Liver (tissue), 9 donors: Measurements from ENCODE around the gene NOVA2. TPM values are rescaled to one million over a fixed set of nuclear protein-coding genes. Genes with fewer than 3 reads are reported as not detected.

ENCODE experiments used
- DNase-seq: peaks from one replicate; pipeline ENCODE4 v3.0.0-alpha.2; 2017; ENCODE audit warnings: low spot score
- H3K27ac ChIP-seq, 2 donors: one replicate each; pipeline ENCODE4 v1.7.0; 2013; ENCODE audit warnings: inconsistent platforms in 2 of 2, low read length in 2 of 2, control low read depth in 1 of 2, low read depth in 1 of 2, mild to moderate bottlenecking in 1 of 2
- H3K27me3 ChIP-seq, 4 donors: one replicate each; pipeline versions ENCODE4 v1.6.1 to v1.7.0; 2013; ENCODE audit warnings: low read length in 3 of 4, inconsistent platforms in 1 of 4, mild to moderate bottlenecking in 1 of 4, moderate library complexity in 1 of 4; ENCODE audit not compliant: control insufficient read depth in 4 of 4, insufficient read depth in 4 of 4
- H3K36me3 ChIP-seq, 4 donors: one replicate each; pipeline versions ENCODE4 v1.6.1 to v1.7.0; 2013; ENCODE audit warnings: low read length in 3 of 4, mild to moderate bottlenecking in 3 of 4, low read depth in 1 of 4, moderate library complexity in 1 of 4; ENCODE audit not compliant: control insufficient read depth in 4 of 4, insufficient read depth in 3 of 4
- H3K4me1 ChIP-seq, 4 donors: one replicate each; pipeline versions ENCODE4 v1.6.1 to v1.7.0; 2013; ENCODE audit warnings: low read length in 3 of 4, mild to moderate bottlenecking in 3 of 4, moderate library complexity in 1 of 4; ENCODE audit not compliant: control insufficient read depth in 4 of 4, insufficient read depth in 4 of 4
- H3K4me3 ChIP-seq, 3 donors: one replicate each; pipeline versions ENCODE4 v1.6.1 to v1.7.0; 2013; ENCODE audit warnings: low read length in 3 of 3, control low read depth in 1 of 3, low read depth in 1 of 3, mild to moderate bottlenecking in 1 of 3
- H3K9ac ChIP-seq, 2 donors: one replicate each; pipeline ENCODE4 v1.7.0; 2013; ENCODE audit warnings: low read length in 2 of 2, mild to moderate bottlenecking in 2 of 2, moderate library complexity in 2 of 2, control low read depth in 1 of 2, low read depth in 1 of 2
- H3K9me3 ChIP-seq, 4 donors: one replicate each; pipeline versions ENCODE4 v1.6.1 to v1.7.0; 2013; ENCODE audit warnings: low read length in 3 of 4; ENCODE audit not compliant: control insufficient read depth in 4 of 4
- CTCF ChIP-seq: fragments of 150-350 bp; IDR thresholded peaks from 2 replicates; pipeline ENCODE4 v1.5.1; 2017; ENCODE audit warnings: improper control_type of control experiment, low read depth, low read length; ENCODE audit not compliant: missing input control
- EGR1 ChIP-seq, 2 donors: IDR thresholded peaks; 2 replicates each; pipeline ENCODE4 v1.6.1; 2016 to 2018; ENCODE audit warnings: antibody characterized with exemption in 2 of 2, low read depth in 2 of 2
- FOXA1 ChIP-seq: IDR thresholded peaks from 2 replicates; pipeline ENCODE4 v1.6.1; 2016; ENCODE audit warnings: antibody characterized with exemption
- FOXA2 ChIP-seq: IDR thresholded peaks from 2 replicates; pipeline ENCODE4 v1.6.1; 2016; ENCODE audit warnings: antibody characterized with exemption
- GABPA ChIP-seq, 2 donors: IDR thresholded peaks in 1 of 2; conservative IDR thresholded peaks in 1 of 2; 2 replicates each; pipeline ENCODE4 v1.6.1; 2016; ENCODE audit warnings: antibody characterized with exemption in 2 of 2, mild to moderate bottlenecking in 1 of 2, moderate library complexity in 1 of 2
- HNF4A ChIP-seq, 2 donors: conservative IDR thresholded peaks; 2 replicates each; pipeline ENCODE4 v1.6.1; 2016; ENCODE audit warnings: antibody characterized with exemption in 2 of 2, mild to moderate bottlenecking in 2 of 2
- HNF4G ChIP-seq: IDR thresholded peaks from 2 replicates; pipeline ENCODE4 v1.6.1; 2016; ENCODE audit warnings: antibody characterized with exemption
- JUND ChIP-seq, 2 donors: IDR thresholded peaks; 2 replicates each; pipeline ENCODE4 v1.6.1; 2016; ENCODE audit warnings: antibody characterized with exemption in 2 of 2
- NR2F2 ChIP-seq: IDR thresholded peaks from 2 replicates; pipeline ENCODE4 v1.6.1; 2016; ENCODE audit warnings: antibody characterized with exemption
- RAD21 ChIP-seq, 2 donors: IDR thresholded peaks; 2 replicates each; pipeline ENCODE4 v1.6.1; 2016; ENCODE audit warnings: antibody characterized with exemption in 2 of 2, mild to moderate bottlenecking in 2 of 2
- RXRA ChIP-seq, 2 donors: IDR thresholded peaks; 2 replicates each; pipeline ENCODE4 v1.6.1; 2017 to 2018; ENCODE audit warnings: antibody characterized with exemption in 2 of 2, mild to moderate bottlenecking in 1 of 2
- SP1 ChIP-seq: IDR thresholded peaks from 2 replicates; pipeline ENCODE4 v1.6.1; 2018; ENCODE audit warnings: antibody characterized with exemption, mild to moderate bottlenecking
- TAF1 ChIP-seq: conservative IDR thresholded peaks from 2 replicates; pipeline ENCODE4 v1.6.1; 2016; ENCODE audit warnings: antibody characterized with exemption, mild to moderate bottlenecking
- YY1 ChIP-seq: IDR thresholded peaks from 2 replicates; pipeline ENCODE4 v1.6.1; 2016; ENCODE audit warnings: antibody characterized with exemption, mild to moderate bottlenecking
- ZBTB33 ChIP-seq: IDR thresholded peaks from 2 replicates; pipeline ENCODE4 v1.6.1; 2016; ENCODE audit warnings: antibody characterized with exemption
- WGBS: extraction: QIAGEN DNeasy Blood & Tissue Kit; methylation state at CpG from one replicate; pipeline ENCODE4 v1.1.7; 2013; 5-methylcytosine and 5-hydroxymethylcytosine counted together
- polyA plus RNA-seq, 2 donors: library from polyadenylated mRNA; stranded (reverse) in 1 of 2; unstranded in 1 of 2; fragments of 200-250 nt in 1 of 2; fragments of >200 nt in 1 of 2; fragmentation: Nextera tagmentation in 1 of 2; extraction: Ambion mirVana in 1 of 2; gene quantifications; one replicate each; pipeline versions ENCODE4 v1.2.1 to v1.2.3, GENCODE V29; 2013 to 2015
- total RNA-seq, 2 donors: library from RNA; depleted of rRNA; stranded (reverse); fragments of >200 nt; gene quantifications; one replicate each; pipeline ENCODE4 v1.2.3, GENCODE V29; 2014
- TF ChIP-seq, protein P1 (sequence below): IDR thresholded peaks from 2 replicates; pipeline ENCODE4 v1.6.1; 2016; ENCODE audit warnings: antibody characterized with exemption, mild to moderate bottlenecking
- TF ChIP-seq, protein P2 (sequence below): IDR thresholded peaks from 2 replicates; pipeline ENCODE4 v1.6.1; 2016; ENCODE audit warnings: antibody characterized with exemption
- TF ChIP-seq, protein P3 (sequence below): IDR thresholded peaks from 2 replicates; pipeline ENCODE4 v1.6.1; 2016; ENCODE audit warnings: antibody characterized with exemption
- donor health status: healthy.
- donor health status: healthy.
- donor health status: healthy.
- donor health status: healthy.
- donor health status: healthy.

The NOVA2 gene
- total and polyA plus RNA-seq, 4 donors = 0.31 to 1.6 (median 0.42) TPM

GRCh38 chr19:45918721-45919120 is 54.9 kb downstream of the NOVA2 start:
- H3K27me3 ChIP-seq = no peaks in the 10 kb centered on the region
- H3K27ac ChIP-seq = no peak overlapping the region
- no peak overlapping the region for H3K9ac ChIP-seq
- 55% methylated on average over 4 of the region's 4 CpGs for WGBS
- no peak for DNase-seq
- H3K9me3 ChIP-seq = no peaks in the 10 kb centered on the region
- no peaks in the 10 kb centered on the region for H3K36me3 ChIP-seq
- H3K4me3 ChIP-seq = no peak overlapping the region
- no peaks in the 10 kb centered on the region for H3K4me1 ChIP-seq
- TF ChIP-seq, protein P1, sequence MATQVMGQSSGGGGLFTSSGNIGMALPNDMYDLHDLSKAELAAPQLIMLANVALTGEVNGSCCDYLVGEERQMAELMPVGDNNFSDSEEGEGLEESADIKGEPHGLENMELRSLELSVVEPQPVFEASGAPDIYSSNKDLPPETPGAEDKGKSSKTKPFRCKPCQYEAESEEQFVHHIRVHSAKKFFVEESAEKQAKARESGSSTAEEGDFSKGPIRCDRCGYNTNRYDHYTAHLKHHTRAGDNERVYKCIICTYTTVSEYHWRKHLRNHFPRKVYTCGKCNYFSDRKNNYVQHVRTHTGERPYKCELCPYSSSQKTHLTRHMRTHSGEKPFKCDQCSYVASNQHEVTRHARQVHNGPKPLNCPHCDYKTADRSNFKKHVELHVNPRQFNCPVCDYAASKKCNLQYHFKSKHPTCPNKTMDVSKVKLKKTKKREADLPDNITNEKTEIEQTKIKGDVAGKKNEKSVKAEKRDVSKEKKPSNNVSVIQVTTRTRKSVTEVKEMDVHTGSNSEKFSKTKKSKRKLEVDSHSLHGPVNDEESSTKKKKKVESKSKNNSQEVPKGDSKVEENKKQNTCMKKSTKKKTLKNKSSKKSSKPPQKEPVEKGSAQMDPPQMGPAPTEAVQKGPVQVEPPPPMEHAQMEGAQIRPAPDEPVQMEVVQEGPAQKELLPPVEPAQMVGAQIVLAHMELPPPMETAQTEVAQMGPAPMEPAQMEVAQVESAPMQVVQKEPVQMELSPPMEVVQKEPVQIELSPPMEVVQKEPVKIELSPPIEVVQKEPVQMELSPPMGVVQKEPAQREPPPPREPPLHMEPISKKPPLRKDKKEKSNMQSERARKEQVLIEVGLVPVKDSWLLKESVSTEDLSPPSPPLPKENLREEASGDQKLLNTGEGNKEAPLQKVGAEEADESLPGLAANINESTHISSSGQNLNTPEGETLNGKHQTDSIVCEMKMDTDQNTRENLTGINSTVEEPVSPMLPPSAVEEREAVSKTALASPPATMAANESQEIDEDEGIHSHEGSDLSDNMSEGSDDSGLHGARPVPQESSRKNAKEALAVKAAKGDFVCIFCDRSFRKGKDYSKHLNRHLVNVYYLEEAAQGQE = no peak
- TF ChIP-seq FOXA1 (no peak), SP1 (no peak), JUND (IDR thresholded peaks at IDR 0.05) (no peak), HNF4A (conservative IDR thresholded peaks at IDR 0.05) (no peak), HNF4G (no peak), EGR1 (IDR thresholded peaks at IDR 0.05; ENCODE audit: low read depth in 2 of 2) (no peak), GABPA (IDR thresholded peaks at IDR 0.05 in 1 of 2, conservative IDR thresholded peaks at IDR 0.05 in 1 of 2) (no peak), YY1 (no peak), NR2F2 (no peak), RXRA (IDR thresholded peaks at IDR 0.05) (no peak), ZBTB33 (no peak), RAD21 (IDR thresholded peaks at IDR 0.05) (no peak), CTCF (no peak), TAF1 (no peak), FOXA2 (no peak)
- TF ChIP-seq, protein P2, sequence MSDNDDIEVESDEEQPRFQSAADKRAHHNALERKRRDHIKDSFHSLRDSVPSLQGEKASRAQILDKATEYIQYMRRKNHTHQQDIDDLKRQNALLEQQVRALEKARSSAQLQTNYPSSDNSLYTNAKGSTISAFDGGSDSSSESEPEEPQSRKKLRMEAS = no peak
- TF ChIP-seq, protein P3, sequence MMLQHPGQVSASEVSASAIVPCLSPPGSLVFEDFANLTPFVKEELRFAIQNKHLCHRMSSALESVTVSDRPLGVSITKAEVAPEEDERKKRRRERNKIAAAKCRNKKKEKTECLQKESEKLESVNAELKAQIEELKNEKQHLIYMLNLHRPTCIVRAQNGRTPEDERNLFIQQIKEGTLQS = no peak
